Fibroblast of lung (primary cell): ENCODE measurements around the gene C6orf62.

Source experiments
- EZH2 ChIP-seq: IDR thresholded peaks from 2 replicates; pipeline ENCODE4 v1.5.1; 2012; ENCODE audit warnings: low read length, control low read depth, mild to moderate bottlenecking; ENCODE audit errors: missing control alignments
- TF ChIP-seq, protein P1 (sequence below), 2 donors: IDR thresholded peaks in 1 of 2; conservative IDR thresholded peaks in 1 of 2; 1 replicate in 1 of 2; 2 replicates in 1 of 2; pipeline ENCODE4 v1.5.1; 2011 to 2012; ENCODE audit warnings: low read length in 2 of 2, control low read depth in 1 of 2, inconsistent platforms in 1 of 2, low read depth in 1 of 2, mild to moderate bottlenecking in 1 of 2

DNA sequence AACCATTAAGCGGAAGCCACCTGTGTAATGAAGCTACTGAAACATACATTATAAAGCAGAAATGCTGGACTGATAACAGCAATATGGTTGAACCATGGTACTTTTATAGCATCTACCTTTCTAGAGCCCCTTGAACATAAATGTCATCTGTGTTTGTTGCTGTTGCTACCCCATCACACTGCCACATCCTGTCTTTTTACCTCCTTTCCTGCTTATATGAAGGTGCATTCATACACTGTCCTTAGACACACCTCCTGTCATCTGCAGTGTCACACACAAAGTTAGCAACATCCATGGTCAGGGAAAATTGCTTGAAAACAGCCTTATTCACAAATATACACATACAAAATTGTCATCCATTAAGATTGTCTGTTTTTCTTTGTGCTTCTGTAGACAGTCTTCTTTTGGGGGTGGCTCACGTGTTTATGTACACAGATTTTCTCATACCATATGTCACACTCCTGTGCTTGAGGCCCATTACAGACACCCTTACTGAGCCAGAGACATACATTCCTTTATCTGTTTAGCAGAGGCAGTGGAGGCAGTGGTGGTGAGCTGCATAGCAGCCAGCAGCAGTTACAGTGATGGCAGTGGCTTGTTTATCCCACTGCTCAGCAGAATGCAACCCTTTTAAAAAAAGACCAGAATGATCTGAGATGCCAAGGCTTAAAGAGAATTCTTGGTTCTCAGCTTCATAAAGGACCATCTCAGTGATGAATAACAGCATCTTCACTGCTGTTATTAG is 25.9 kb downstream of the C6orf62 start:
- TF ChIP-seq, protein P1, sequence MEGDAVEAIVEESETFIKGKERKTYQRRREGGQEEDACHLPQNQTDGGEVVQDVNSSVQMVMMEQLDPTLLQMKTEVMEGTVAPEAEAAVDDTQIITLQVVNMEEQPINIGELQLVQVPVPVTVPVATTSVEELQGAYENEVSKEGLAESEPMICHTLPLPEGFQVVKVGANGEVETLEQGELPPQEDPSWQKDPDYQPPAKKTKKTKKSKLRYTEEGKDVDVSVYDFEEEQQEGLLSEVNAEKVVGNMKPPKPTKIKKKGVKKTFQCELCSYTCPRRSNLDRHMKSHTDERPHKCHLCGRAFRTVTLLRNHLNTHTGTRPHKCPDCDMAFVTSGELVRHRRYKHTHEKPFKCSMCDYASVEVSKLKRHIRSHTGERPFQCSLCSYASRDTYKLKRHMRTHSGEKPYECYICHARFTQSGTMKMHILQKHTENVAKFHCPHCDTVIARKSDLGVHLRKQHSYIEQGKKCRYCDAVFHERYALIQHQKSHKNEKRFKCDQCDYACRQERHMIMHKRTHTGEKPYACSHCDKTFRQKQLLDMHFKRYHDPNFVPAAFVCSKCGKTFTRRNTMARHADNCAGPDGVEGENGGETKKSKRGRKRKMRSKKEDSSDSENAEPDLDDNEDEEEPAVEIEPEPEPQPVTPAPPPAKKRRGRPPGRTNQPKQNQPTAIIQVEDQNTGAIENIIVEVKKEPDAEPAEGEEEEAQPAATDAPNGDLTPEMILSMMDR (conservative IDR thresholded peaks at IDR 0.05 in 1 of 2, IDR thresholded peaks at IDR 0.05 in 1 of 2; ENCODE audit: low read depth in 1 of 2, low read length in 2 of 2) = no peak
- no peak for TF ChIP-seq EZH2
